Superior temporal gyrus (tissue), 1 donor: ENCODE measurements around the gene PLCB3.

ENCODE experiments used
- DNase-seq: peaks from one replicate; pipeline ENCODE4 v3.0.0-alpha.2; 2016; ENCODE audit errors: extremely low spot score

Gene PLCB3

GRCh38 chr11:64285885-64286800 lies 34.8 kb downstream of the PLCB3 start:
- DNase-seq: no peak

DNA sequence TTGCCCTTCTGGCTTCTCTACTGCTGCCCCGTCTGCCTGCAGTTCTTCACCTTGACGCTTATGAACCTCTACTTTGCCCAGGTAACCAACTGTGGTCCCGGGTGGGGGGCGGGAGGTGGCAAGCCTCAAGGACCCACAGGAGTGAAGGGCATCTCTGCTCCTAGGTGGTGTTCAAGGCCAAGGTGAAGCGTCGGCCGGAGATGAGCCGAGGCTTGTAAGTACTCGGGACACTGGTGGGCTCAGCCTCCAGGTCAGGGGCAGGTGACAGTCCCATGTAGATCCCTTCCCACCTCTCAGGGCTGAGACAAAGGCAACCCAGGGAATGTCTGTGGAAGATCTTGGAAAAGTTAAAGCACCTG lies 35.5 kb downstream of the PLCB3 start:
- DNase-seq: no peak

DNA sequence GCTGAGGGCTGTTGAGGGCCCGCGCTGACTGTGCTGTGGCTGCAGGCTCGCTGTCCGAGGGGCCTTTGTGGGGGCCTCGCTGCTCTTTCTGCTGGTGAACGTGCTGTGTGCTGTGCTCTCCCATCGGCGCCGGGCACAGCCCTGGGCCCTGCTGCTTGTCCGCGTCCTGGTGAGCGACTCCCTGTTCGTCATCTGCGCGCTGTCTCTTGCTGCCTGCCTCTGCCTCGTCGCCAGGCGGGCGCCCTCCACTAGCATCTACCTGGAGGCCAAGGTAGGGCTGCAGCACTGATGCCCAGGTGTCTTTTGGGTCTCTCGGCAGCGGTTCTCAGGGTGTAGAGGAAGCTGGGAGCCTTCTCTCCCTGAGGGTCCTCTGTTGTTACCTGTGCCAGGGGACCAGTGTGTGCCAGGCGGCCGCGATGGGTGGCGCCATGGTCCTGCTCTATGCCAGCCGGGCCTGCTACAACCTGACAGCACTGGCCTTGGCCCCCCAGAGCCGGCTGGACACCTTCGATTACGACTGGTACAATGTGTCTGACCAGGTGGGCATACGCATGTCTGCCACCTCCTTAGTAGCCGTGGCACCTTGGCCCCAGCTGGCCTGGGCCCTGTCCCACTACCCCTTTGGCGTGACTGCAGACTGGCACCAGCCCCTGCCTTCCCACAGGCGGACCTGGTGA lies 36.5 kb downstream of the PLCB3 start:
- no peak for DNase-seq

DNA sequence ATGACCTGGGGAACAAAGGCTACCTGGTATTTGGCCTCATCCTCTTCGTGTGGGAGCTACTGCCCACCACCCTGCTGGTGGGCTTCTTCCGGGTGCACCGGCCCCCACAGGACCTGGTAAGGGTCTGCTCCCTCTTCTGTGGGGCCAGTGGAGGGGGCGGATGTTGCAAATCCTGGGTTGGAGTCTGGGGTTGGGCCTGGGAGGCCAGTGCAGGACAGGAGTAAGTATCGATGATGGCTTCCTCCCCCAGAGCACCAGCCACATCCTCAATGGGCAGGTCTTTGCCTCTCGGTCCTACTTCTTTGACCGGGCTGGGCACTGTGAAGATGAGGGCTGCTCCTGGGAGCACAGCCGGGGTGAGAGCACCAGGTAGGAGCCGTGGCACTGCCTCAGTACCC lies 37.0 kb downstream of the PLCB3 start:
- DNase-seq: no peak

DNA sequence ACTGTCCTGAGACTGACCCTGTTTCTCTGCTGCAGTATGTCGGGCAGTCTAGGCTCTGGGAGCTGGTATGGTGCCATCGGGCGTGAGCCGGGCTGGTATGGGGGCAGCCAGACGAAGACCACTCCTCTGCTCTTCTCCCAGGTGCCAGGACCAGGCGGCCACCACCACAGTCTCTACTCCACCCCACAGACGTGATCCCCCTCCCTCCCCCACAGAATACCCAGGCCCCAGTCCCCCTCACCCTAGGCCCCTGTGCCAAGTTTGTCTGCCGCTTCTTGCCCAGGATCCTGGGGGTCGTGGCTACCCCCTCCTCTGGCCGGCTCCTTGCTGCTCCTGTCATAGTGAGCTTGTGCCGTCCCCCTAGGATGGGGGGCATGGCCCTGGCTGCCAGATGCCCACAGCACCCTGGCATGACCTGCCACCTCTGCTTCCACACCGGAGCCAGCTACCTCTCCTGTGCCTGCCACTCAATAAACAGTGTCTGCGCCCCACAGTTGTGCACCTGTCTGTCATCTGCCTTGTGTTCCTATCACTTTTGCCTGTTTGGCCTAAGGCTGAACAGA lies 37.8 kb downstream of the PLCB3 start:
- no peak for DNase-seq

GRCh38 chr11:64290352-64291261 lies 39.3 kb downstream of the PLCB3 start:
- no peak for DNase-seq

DNA sequence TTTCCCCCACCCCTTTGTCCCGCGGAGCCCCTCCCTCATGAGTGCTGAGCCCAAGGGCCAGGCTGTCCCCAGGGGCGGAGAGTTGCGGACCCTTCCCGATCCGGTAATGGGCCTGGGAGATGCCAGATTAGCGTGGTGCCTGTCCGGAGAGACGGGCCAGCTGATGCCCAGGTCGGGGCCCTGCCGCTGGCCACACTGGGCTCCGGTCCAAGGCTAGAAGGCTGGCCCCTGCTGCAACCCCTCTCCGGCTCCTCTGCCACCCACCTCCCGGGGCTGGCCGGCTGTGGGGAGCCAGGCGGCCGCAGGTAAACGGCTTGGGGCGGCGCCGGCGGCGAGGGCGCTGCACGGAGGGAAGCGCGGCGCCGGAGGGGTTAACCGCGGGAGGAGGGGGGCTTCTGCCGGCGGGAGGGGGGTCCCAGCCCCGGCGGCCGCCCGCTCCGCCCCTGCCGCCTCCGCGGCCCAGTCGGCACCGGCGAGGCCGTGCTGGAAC lies 40.0 kb downstream of the PLCB3 start, which contains the start of gene KCNK4:
Gene KCNK4 (plus strand): TSS at position 41 of the 490 bp plus-strand sequence. CDS start 1,717 bp downstream, outside the sequence.
- no peak for DNase-seq

DNA sequence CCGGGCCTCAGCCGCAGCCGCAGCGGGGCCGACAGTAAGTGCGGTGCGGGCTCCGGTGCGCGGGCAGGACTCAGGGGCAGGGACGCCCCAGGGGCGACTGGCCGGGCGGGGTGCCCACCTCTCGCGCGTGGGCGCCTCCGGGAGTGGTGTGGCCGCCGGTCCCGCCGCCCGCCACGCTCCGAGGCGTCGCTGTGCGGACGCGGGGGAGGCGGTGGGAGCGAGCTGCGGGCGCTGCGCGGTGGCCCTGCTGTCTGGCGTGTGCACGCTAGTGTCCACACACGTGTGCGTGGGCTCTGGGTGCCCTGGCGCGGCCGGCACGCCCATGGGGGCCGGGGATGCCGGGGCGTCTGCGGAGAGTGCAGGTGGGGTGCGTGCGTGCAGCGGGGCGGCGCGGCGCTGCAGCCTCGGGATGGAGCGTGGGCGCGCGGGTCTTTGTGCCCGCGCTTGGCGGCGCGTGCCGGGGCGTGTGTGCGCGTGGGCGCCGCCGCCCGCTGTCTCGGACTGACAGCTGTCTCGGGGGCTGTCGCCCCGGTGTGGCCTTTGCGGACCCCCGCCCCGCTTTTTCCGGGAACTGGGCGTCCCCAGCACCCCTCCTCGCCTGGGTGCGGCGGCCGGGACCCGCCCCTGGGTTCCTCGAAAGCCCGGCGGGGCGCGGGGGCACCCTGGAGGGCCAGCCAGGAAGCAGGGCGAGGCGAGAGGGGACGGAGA lies 40.6 kb downstream of the PLCB3 start:
- DNase-seq: no peak

- DNase-seq: no peak
Observed at GRCh38 chr11:64292460-64293254, 41.3 kb downstream of the PLCB3 start.

DNA sequence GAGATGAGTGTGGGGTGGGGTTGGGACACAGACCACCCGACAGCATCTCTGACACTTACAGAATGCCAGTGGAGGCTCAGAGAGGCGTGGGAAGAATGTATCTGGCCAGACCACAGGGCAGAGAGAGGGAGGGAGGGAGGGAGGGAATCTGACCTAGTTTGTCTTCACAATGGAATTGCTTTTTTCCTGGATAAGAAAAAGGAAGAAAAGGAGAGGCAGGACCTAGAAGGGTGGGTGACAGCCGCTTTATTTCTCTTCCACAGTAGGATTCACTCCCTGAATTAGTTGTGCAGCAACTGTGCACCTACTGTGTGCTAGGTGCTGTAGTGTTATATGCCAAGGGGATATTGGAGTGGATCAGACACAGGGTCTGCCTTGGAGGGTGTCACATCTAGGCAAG lies 43.4 kb downstream of the PLCB3 start:
- DNase-seq: no peak

DNA sequence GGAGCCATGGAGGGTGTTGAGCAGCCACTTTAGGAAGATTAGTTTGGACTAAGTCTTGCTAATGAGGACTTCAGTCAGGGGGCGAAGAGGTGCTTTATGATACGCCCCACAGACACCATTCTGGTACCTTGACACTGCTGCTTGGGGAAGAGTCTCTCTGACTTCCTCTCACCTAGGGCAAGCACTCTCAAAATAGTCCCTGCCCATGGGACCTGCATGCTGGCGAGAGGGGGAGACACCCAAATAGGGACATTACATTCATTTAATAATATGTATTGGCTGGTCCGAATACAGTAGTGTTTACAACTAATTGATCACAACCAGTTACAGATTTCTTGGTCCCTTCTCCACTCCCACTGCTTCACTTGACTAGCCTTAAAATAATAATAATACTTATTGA lies 44.4 kb downstream of the PLCB3 start:
- no peak for DNase-seq

DNA sequence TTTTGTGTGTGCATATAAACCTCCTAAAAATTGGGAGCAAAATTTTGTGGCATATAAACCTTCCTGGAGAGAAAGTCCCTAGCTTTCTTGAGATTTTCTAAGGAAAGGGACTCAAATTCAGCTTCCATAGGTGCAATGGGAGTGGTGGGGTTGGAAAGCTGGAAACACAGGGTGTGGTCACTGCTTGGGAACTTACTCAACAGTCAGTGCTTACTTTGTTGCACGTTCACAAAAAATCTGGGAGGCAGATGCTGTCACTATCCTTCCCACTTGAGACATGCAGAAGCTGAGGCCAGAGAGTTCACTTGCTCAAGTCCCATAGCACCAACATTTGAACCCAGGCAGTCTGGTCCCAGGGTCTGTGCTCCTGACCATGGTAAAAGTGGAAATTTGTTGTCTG lies 44.9 kb downstream of the PLCB3 start:
- no peak for DNase-seq

- DNase-seq: no peak
Observed at GRCh38 chr11:64296830-64297698, 45.7 kb downstream of the PLCB3 start.

- DNase-seq: no peak
Observed at GRCh38 chr11:64297699-64298358, 46.5 kb downstream of the PLCB3 start.

DNA sequence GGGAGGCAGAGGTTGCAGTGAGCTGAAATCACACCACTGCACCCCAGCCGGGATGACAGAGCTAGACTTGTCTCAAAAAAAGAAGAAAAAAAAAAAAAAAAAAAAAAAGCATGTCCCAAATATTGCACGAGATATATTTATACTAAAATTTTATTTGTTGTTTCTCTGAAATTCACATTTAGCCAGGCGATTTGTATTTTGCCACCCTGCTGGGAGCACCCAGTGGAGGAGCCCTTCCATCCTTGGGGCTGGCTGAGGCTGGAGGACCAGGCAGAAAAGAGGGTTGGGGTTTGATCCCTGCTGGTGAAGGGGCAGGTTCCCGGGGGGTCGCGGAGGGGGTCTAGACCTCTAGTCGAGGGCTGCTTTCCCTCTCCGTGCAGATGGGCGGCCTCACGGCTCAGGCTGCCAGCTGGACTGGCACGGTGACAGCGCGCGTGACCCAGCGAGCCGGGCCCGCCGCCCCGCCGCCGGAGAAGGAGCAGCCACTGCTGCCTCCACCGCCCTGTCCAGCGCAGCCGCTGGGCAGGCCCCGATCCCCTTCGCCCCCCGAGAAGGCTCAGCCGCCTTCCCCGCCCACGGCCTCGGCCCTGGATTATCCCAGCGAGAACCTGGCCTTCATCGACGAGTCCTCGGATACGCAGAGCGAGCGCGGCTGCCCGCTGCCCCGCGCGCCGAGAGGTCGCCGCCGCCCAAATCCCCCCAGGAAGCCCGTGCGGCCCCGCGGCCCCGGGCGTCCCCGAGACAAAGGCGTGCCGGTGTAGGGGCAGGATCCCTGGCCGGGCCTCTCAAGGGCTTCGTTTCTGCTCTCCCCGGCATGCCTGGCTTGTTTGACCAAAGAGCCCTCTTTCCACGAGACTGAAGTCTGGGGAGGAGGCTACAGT lies 47.9 kb downstream of the PLCB3 start:
- peak; percentile 68 for DNase-seq

- no peak for DNase-seq
Observed at GRCh38 chr11:64299847-64300648, 48.7 kb downstream of the PLCB3 start, which contains the start of gene CATSPERZ. Gene CATSPERZ (plus strand): TSS chr11:64300358. CDS start chr11:64300411, 53 bp downstream.
